GM21786 (cell line): Measurements from ENCODE around the gene PLA1A.
A peak's percentile ranks its signal among the peaks of the same experiment; 100 is the strongest.

ENCODE experiments used
- ATAC-seq: cut with Tn5 transposase; IDR thresholded peaks from one replicate; pipeline ENCODE4 v1.9.1; 2021; ENCODE audit not compliant: unreplicated experiment

The PLA1A gene

DNA sequence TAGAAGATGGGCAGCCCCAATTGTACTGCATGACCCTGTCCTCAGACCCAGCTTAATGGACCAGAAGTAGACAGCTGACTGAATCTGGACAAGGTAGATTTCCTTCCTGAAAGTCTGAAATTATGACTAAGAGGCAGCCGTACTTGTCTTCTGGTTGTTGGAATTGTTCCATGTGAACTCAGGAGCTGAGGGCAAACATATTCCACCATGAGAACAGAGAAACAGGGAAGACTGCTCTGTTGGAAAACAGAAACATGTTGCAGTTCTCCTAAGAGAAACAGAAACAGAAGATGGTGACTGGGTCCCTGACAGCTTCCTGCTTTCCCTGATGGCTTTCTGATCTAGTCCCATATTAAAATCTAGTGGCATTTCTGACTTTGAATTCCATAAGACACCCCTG lies 38.6 kb downstream of the PLA1A start:
- no peak for ATAC-seq

DNA sequence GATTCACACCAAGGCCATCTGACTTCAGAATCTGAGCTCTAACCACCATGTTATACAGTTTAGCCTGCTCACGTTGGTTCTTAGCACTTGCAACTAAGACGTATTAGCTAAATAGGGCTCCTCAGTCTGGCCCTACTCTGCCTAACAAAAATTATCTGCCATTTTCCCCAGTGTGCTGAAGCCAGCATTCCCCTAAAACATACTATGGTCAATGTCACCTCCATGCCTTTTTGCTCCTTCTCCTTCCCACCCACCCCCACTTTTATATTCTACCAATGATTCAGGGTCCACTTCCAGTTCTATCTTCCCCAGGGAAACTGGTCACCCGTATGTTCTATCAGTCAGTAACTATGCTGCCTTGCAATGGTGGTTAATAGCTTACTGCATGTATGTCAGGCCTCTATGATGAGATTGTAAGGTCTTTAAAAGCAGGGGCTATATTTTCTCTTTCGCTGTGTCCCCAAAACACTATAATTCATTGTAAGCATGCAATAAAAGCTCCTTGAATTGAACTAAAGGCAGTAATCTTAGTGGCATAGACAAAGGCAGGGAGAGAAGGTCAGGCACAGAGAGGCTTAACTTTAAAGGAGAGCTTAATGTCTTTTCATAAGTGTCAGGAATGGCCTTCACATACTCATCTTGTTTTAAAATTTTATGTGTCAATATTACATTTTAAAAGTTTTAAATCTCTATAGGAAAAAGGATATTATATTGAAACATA lies 39.4 kb downstream of the PLA1A start:
- no peak for ATAC-seq

DNA sequence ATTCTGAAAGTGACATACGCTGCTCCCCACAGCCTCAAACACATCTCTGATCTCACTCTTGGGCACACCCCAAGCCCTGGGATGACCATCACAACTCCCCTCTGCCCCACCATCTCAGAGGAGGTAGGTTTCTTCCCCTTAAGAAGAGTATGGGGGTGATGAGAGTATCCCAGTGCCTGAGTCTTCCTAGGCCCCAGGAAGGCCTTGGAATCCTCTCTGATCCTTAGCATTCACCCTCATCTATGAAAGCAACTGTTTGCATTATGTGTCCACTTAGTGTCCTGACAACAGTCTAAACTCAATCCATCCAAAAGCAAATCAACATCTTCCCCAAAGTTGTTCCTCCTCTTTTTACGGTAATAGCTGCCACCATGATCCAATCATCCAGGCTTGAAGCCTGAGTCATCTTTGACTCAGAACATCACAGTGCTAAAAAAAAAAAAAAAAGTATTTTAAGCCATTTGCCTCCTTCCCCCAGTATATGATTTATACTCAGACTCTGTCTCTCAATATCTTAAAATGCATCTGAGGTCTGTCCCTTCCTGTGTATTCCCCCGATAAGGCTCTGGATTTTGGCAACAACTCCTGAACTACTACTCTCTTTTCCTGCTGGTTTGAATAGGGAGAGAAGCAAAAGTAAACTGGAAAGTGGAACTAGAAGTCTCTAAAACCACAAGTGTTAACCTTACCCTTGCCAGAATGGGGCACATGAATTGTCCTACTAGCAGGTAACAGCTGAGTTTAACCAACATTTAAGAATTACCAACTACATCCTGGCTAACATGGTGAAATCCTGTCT lies 40.2 kb downstream of the PLA1A start:
- peak; percentile 32 for ATAC-seq

DNA sequence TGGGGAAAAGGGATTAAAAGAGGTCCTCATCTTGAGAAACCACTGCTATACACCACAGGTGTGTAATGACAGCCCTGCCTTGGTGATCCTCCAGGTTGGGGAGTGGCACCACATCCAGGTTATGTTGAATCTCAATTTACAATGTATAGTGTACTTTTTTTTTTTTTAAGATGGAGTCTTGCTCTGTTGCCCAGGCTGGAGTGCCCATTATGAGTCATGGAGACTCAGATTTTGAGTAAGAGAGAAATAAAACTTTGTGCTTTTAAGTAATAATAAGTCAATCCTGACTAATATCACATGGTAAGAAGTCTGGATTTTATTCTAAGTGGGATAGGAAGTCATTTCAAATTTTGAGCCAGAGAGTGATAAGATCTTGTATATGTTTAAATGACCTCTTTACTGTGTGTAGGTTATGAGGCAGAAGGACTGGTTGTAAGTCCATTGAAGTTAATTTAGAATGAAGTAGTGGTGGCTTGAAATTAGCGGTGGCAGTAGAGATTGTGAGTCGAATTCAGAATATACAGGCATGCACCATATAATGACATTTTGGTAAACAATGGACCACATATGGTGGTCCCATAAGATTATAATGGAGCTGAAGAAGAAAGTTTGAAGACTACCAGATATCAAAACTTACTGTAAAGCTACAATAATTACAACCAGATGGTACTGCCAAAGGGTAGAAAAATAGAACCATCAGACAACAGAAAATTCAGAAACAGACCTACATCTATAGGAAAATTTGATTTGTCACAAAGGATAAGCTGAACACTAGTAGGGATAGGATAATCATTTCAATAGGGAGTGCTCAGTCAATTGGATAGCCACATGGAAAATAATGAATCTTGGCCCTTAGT lies 42.0 kb downstream of the PLA1A start:
- ATAC-seq = no peak

DNA sequence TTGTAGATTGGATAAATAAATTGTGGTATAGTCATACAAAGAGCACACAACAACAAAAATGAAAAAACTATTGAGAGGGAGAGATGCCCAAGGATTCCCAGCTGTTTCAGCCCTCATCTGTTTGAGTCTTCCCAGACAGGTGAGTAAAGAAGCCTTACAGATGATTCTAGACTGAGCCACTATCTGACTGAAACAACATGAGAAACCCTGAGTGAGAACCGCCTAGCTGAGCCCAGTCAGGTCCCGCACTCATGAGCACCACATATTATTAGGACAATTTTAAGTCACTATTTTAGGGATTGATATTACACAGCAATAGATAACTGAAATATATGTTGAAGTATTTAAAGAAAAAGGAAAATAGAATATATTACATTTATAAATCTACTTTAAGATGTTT lies 43.7 kb downstream of the PLA1A start:
- ATAC-seq = no peak

DNA sequence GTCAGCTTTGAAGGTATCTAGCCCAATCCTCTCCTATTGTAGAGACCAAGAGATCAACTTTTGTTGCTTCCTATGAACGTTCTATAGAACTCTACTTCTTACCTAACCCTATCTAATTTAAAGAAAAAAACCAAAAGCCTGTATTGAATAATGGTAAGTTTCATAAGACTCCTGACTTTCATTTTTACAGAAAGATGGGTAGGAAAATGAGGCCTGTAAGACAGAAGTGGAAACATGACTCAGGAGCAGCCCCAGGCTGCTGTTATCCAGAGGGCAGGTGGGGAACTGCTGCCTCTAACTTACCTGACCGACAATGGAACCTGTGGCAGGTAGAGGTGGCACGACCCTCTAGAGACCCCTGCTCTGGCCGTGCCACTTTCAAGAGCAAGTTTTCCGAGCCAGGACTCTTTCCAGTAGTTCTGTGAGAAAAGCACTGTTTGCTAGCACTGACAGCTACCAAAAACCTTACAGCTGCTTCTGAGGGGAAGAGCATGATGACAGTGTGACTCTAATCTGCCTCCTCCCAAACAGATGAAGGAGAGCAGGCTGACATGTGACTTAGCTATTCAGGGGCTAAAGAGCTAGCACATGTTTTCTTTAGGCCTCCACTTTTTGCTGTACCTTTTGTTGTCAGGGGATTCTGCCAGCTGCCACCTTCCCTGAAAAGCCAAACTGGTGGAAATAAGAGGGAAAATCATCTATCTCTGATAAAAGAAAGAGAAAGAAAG lies 45.2 kb downstream of the PLA1A start:
- ATAC-seq = no peak

DNA sequence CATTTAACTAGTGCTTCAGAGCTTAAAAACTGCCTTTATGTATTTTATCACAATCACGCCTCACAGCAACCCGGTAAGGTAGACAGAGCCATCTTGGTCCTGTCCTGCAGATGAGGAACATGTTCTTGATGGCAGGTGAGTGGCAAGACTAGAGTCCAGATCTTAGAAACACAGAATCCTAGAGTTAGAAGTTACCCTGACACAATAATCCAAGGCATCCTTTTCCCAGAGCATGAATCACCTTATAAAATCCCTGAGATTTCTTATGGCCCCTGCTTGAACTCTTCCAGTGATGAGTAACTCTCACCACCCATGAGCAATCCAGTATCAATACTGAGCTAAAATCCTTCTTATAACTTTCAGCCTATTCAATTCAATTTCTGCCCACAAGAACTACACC lies 45.8 kb downstream of the PLA1A start:
- no peak for ATAC-seq

DNA sequence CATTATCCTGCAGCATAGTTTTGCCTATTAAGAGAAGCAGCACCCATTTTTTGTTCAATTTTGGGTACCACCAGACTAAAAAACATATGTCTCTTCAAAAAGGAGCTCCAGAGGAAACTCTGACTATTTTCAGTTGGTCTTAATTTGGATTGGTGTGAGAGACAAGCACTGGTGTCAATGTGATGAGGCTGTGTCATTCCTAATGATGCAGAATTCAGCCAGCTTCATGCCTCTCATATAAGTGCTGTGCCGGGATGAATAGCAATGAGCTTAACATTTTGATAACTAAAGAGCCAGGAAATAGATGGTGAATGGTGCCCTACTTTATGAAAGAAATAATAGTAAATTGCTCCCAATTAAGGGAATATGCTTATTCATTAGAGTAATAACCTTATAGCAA lies 46.8 kb downstream of the PLA1A start:
- no peak for ATAC-seq

DNA sequence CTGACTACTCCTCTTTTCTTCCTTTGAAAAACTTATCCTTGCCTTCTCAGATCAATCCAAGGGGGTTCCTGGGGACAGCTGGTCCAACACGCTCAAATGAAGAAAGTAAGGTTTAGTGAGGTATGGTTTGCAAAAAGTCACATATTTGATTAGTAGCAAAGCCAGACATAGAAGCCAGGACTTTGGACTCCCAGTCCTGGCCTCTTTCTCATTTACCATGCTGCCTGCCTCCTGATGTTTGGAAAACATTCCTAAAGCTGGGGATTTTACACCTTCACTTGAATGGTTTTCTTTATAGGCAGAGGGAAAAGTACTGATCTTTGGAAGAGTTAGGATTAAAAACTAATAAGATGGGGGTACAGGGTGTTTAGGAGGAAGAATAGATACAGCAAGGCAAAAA lies 48.1 kb downstream of the PLA1A start:
- ATAC-seq = no peak

DNA sequence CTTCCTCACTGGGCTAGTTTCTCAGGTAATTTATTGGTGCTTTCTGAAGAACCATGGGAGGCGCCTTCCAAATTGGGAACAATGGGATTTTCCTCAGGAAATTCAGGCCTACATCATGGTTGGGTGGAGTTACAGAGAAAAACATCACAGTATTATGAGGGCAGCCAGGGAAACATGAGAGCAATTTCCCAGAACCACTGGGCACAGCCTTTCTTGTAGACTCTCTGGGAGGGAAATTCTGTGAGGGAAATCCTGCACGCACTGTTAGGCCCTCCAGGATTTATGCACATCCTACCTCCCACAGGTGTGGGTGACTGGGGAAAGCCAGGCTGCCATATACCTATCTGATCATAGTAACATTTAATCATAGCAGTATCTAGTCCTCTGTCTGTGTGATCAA lies 49.5 kb downstream of the PLA1A start:
- ATAC-seq = no peak

DNA sequence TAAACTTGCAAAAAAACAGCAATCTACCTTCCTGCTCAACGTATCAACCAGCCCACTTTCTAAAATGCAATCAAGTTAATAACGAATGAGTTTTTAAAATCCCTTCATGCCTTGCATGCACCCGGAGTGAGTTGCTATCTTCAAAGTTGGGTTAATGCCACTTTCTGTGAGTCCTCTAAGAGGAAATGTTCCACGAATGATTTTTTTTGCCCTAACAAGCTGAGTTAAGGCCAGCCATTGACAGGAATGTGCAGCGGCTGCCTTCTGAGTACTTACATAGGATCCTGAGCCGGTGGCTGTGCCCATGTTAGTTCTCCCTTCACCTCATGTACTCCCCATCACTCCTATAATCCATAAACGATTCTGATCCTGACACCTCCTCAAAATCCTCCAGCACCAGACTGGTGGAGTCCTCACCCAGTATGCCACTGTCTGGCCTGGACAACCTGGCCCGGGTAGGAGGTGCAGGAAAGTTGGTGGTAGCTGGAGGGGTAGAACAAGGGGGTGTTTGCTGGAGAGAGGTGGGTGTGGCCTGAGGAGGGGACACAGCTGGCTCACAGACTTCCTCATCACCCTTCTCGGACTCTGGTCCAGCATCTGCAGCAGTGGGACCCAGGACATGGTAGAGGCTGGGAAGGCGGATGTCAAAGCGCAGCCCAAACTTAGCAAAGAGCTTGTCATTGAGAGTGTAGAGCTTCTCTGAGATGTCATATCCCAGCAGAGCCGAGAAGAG lies 50.3 kb downstream of the PLA1A start:
- no peak for ATAC-seq

DNA sequence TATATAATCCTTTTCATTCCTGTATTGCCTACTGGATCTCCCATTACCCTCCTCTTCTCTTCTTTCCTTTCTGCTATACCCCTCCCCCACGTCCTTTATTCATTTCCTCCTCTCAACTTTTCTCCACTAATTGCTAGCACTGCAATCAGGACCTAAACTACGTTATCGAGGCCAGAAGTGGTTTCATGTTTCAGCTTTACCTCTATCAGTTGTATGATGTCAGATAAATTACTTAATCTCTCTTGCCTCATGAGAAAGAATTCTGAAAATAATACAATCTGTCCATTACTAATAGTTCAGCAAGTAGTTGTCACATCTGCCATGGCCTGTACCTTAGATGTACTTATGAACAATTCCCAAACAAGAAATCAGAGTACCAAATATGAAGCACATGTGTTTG lies 52.1 kb downstream of the PLA1A start:
- no peak for ATAC-seq

DNA sequence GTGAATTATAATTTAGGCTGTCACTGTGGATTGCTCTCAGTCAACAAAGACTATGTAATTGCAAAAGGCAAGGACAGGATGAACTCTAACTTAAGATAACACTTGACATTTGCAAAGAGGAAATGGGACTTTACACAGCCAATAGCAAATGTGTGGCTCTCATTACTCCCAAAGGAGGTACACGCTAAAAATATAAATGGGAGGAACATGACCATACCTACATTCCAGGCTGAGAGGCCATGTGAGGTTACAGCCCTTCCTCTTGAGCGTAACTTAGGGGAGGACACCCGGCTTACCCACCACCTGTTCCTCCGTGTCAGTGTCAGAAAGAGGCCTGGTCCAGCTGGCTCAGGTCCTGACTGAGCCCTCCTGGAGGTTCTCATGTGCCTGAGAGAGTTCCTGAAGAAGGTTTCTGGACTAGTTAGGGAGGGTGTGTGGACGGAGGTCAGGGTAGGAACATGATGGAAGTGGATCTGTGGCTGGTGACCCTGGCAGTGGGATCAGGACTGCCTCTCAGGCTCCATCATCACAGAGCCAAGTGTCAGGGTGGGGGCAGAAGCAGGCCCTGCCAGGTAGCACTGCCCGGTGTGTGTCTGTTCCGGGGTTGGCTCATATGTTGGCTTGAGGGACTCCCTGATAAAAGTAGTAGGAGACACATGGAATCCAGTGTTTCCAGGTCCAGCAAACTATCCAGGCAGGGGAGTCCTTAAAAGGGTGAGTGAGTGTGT lies 54.8 kb downstream of the PLA1A start:
- no peak for ATAC-seq

DNA sequence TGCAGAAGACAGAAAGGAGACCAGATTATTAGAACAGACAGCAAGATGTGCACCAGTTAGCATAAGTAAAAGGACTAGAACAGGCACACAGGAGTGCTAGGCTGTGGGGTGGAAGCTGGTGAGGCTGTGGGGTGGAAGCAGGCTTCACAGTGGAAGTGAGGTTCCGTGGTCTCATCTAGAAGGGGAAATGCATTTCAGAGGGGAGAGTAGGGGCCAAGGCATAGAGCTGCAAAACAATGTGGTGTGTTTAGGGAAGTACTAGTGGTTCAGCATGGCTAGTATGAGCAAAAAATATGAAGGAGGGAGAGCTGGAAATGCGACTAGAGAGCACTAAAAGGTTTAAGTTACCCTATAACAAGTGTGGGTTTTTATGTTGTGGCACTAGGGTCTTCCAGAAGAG lies 56.2 kb downstream of the PLA1A start:
- no peak for ATAC-seq

DNA sequence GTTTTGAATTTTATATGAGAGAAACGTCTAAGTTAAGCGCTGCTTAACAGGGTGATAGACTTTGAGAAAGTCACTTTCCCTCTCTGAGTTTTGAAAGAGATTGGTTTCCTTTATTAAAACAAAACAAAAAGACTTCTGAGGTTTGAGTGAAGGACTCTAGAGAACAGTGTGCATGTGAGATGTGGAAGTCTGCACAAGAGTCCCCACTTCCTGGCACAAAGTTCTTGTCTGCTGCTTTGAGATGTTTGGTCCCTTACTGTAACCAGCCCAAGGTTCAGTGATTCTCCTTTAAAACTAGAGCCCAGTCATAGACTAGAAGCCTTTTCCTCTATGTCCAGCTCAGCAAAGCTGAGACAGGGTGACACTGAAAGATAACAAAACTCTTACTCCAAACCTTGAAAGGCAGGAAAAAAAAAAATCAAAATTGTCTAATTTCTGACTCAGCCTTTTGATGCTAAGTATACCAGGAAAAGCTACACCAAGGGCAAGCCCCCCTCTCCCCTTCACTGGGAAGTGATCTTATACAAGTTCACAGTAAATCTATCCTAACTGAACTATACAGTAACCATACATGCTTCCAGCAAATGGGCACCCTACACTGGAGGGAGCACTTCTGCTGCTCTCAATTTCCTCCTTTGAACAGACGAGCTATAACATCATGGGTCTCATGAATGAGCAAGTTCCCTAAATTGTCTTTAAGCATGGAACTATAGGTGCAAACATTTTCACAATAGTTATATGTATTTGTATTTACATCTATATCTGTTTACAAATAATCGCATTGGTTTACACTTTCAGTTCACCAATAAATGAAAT lies 60.4 kb downstream of the PLA1A start:
- ATAC-seq = peak; percentile 72

DNA sequence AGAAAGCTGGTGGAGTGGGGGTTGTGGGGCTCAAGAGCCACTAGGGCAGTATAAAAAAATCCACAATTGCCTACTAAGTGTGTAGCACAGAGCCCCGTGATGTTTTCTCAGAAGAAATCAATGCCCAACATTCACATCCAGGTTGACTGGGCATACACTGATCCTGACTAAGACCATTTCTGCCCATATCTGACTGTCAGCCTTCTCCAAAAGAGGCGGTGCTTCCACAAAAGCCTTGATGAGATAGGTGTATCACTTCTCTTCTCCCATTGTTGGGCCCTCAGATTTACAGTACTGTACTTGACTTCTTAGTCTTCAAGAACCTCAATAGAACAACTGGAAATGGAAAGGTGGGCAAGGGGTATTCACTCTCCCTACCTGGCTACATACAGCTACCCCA lies 61.3 kb downstream of the PLA1A start:
- ATAC-seq = no peak

DNA sequence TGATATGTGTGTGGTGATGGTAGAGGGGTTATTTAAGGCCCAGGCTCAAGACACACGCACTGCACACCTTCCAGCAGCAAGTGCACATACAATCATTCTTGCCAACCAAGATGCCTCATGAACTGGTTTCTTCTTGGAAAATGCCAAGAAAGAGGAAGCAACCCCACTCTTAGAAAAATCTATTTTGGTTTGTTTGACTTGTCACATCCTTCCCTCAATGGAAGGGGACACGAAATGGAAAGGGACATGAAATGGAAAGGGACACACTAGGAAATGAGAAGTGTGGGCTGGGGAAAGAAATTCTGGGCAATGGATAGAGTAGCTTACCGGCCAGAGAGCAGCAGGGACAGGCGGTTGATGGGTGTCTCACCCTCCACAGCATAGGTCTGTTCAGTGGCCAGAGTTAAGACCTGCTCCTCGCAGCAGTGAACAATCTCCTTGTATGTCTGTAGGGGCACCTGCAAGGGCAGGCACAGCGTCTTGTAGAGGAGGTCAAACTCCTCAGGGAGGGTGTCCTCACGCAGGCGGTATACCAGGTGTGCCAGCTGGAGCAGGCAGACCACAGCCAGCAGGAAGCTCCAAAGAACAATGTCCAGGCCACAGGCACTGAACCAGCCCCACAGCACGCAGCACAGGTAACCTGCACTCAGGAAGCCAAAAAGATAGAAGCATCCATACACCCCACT lies 62.1 kb downstream of the PLA1A start:
- ATAC-seq = no peak
